Measurements from ENCODE around the gene TNRC18. TPM values are rescaled to one million over a fixed set of nuclear protein-coding genes. Genes with fewer than 3 reads are reported as not detected.

Gene TNRC18
- total and polyA plus RNA-seq, 2 experiments from 2014 or later, result 18.1 to 52.8 TPM

- no peak for DNase-seq (ENCODE audit: low spot score)
- no peaks in the 10 kb centered on the region for H3K9me3 ChIP-seq (ENCODE audit: low read depth)
- WGBS (ENCODE audit: low lambda C conversion rate, missing lambda C conversion rate), result 90% methylated on average over 12 of the region's 12 CpGs
- no peak overlapping the region for H3K4me2 ChIP-seq
- no peaks in the 10 kb centered on the region for H3K27me3 ChIP-seq
- no peaks in the 10 kb centered on the region for H4K20me1 ChIP-seq (ENCODE audit: insufficient read depth, poor library complexity, severe bottlenecking)
- no peak overlapping the region for H3K4me3 ChIP-seq
- peaks cover 72% of the 10 kb centered on the region for H3K79me2 ChIP-seq
- H2AFZ ChIP-seq, result no peak overlapping the region
- no peak overlapping the region for H3K27ac ChIP-seq
- peaks cover 4% of the 10 kb centered on the region for H3K4me1 ChIP-seq (ENCODE audit: insufficient read depth)
- H3K9me2 ChIP-seq (replicated peaks; ENCODE audit: insufficient read depth), result no peaks in the 10 kb centered on the region
- no peak for TF ChIP-seq EZH2phosphoT487 (IDR thresholded peaks at IDR 0.05; ENCODE audit: low read depth, severe bottlenecking, unreplicated experiment)
- TF ChIP-seq EZH2 (IDR thresholded peaks at IDR 0.05; ENCODE audit: borderline replicate concordance), result no peak
- no peak for TF ChIP-seq CTCF (IDR thresholded peaks at IDR 0.05; ENCODE audit: poor library complexity)
- no peaks in the 10 kb centered on the region for H3K36me3 ChIP-seq (replicated peaks; ENCODE audit: insufficient read depth, low read depth)
Measured at GRCh38 chr7:5435291-5436002, 11.8 kb upstream of the TNRC18 start.

- peaks cover 8% of the 10 kb centered on the region for H3K4me1 ChIP-seq (ENCODE audit: insufficient read depth)
- 98% methylated on average over 3 of the region's 3 CpGs for WGBS (ENCODE audit: low lambda C conversion rate, missing lambda C conversion rate)
- no peak overlapping the region for H3K4me3 ChIP-seq
- H3K9me3 ChIP-seq (ENCODE audit: low read depth), result no peaks in the 10 kb centered on the region
- no peaks in the 10 kb centered on the region for H3K9me2 ChIP-seq (replicated peaks; ENCODE audit: insufficient read depth)
- H3K4me2 ChIP-seq, result no peak overlapping the region
- H4K20me1 ChIP-seq (ENCODE audit: insufficient read depth, poor library complexity, severe bottlenecking), result no peaks in the 10 kb centered on the region
- no peak for DNase-seq (ENCODE audit: low spot score)
- no peaks in the 10 kb centered on the region for H3K36me3 ChIP-seq (replicated peaks; ENCODE audit: insufficient read depth, low read depth)
- H3K27ac ChIP-seq, result no peak overlapping the region
- peaks cover 90% of the 10 kb centered on the region for H3K79me2 ChIP-seq
- no peaks in the 10 kb centered on the region for H3K27me3 ChIP-seq
- no peak overlapping the region for H2AFZ ChIP-seq
- TF ChIP-seq CTCF (IDR thresholded peaks at IDR 0.05; ENCODE audit: poor library complexity) (no peak), EZH2phosphoT487 (IDR thresholded peaks at IDR 0.05; ENCODE audit: low read depth, severe bottlenecking, unreplicated experiment) (no peak), EZH2 (IDR thresholded peaks at IDR 0.05; ENCODE audit: borderline replicate concordance) (no peak)
Measured at GRCh38 chr7:5433181-5433580, 9.5 kb upstream of the TNRC18 start.

- no peaks in the 10 kb centered on the region for H4K20me1 ChIP-seq (ENCODE audit: insufficient read depth, poor library complexity, severe bottlenecking)
- no peak overlapping the region for H3K4me3 ChIP-seq
- no peak overlapping the region for H3K4me2 ChIP-seq
- no peak overlapping the region for H2AFZ ChIP-seq
- no peaks in the 10 kb centered on the region for H3K27me3 ChIP-seq
- DNase-seq (ENCODE audit: low spot score), result no peak
- H3K79me2 ChIP-seq, result peaks cover 94% of the 10 kb centered on the region
- H3K9me2 ChIP-seq (replicated peaks; ENCODE audit: insufficient read depth), result no peaks in the 10 kb centered on the region
- 79% methylated on average over 3 of the region's 3 CpGs for WGBS (ENCODE audit: low lambda C conversion rate, missing lambda C conversion rate)
- no peak overlapping the region for H3K27ac ChIP-seq
- TF ChIP-seq CTCF (IDR thresholded peaks at IDR 0.05; ENCODE audit: poor library complexity) (no peak), EZH2 (IDR thresholded peaks at IDR 0.05; ENCODE audit: borderline replicate concordance) (no peak), EZH2phosphoT487 (IDR thresholded peaks at IDR 0.05; ENCODE audit: low read depth, severe bottlenecking, unreplicated experiment) (no peak)
- no peaks in the 10 kb centered on the region for H3K36me3 ChIP-seq (replicated peaks; ENCODE audit: insufficient read depth, low read depth)
- H3K4me1 ChIP-seq (ENCODE audit: insufficient read depth), result peaks cover 8% of the 10 kb centered on the region
- no peaks in the 10 kb centered on the region for H3K9me3 ChIP-seq (ENCODE audit: low read depth)
Measured at GRCh38 chr7:5432691-5433090, 9.1 kb upstream of the TNRC18 start.
